Fibroblast of lung (primary cell): ENCODE results near the gene ZNF804B. TPM values are rescaled to one million over a fixed set of nuclear protein-coding genes. Genes with fewer than 3 reads are reported as not detected.

Source experiments
- DNase-seq, 2 donors: peaks; one replicate each; pipeline versions ENCODE4 v3.0.0 to v3.0.0-alpha.2; 2010; ENCODE audit warnings: low read depth in 2 of 2
- H2AFZ ChIP-seq: 2 replicates; pipeline ENCODE4 v1.5.1; 2012; ENCODE audit warnings: low read length, control low read depth, inconsistent platforms
- H3K27ac ChIP-seq: 2 replicates; pipeline ENCODE4 v1.5.1; 2011; ENCODE audit warnings: low read length, control low read depth; ENCODE audit not compliant: insufficient read depth
- H3K27me3 ChIP-seq: 2 replicates; pipeline ENCODE4 v1.5.1; 2011; ENCODE audit warnings: mild to moderate bottlenecking, low read length; ENCODE audit not compliant: control insufficient read depth, insufficient read depth
- H3K36me3 ChIP-seq: 2 replicates; pipeline ENCODE4 v1.5.1; 2011; ENCODE audit warnings: low read length; ENCODE audit not compliant: control insufficient read depth, insufficient read depth
- H3K4me1 ChIP-seq: 2 replicates; pipeline ENCODE4 v1.5.1; 2011; ENCODE audit warnings: low read length; ENCODE audit not compliant: control insufficient read depth, insufficient read depth; ENCODE audit errors: extremely low read depth
- H3K4me2 ChIP-seq: 2 replicates; pipeline ENCODE4 v1.5.1; 2011; ENCODE audit warnings: low read length, control low read depth; ENCODE audit not compliant: insufficient read depth; ENCODE audit errors: extremely low read depth
- H3K4me3 ChIP-seq, 4 experiments: fragments of 200-600 bp in 1 of 4; sonication (generic) in 1 of 4; replicated peaks in 1 of 4; 2 replicates each; pipeline ENCODE4 v1.5.1; 2011 to 2016; ENCODE audit warnings: low read length in 4 of 4, low read depth in 3 of 4, mild to moderate bottlenecking in 3 of 4, control low read depth in 2 of 4, inconsistent platforms in 1 of 4, mixed read lengths in 1 of 4; ENCODE audit not compliant: insufficient read depth in 1 of 4; ENCODE audit errors: control extremely low read depth in 1 of 4
- H3K79me2 ChIP-seq: 2 replicates; pipeline ENCODE4 v1.5.1; 2012; ENCODE audit warnings: mild to moderate bottlenecking, low read length, inconsistent platforms; ENCODE audit not compliant: control insufficient read depth, insufficient read depth
- H3K9ac ChIP-seq: 2 replicates; pipeline ENCODE4 v1.5.1; 2011; ENCODE audit warnings: mild to moderate bottlenecking, low read length, control low read depth; ENCODE audit not compliant: insufficient read depth
- H3K9me3 ChIP-seq: 2 replicates; pipeline ENCODE4 v1.5.1; 2012; ENCODE audit warnings: low read depth, low read length; ENCODE audit not compliant: control insufficient read depth, insufficient read depth
- H4K20me1 ChIP-seq: 2 replicates; pipeline ENCODE4 v1.5.1; 2011; ENCODE audit warnings: low read length; ENCODE audit not compliant: control insufficient read depth, insufficient read depth; ENCODE audit errors: extremely low read depth
- CTCF ChIP-seq, 2 donors: IDR thresholded peaks in 1 of 2; conservative IDR thresholded peaks in 1 of 2; 1 replicate in 1 of 2; 2 replicates in 1 of 2; pipeline ENCODE4 v1.5.1; 2011 to 2012; ENCODE audit warnings: low read length in 2 of 2, control low read depth in 1 of 2, inconsistent platforms in 1 of 2, low read depth in 1 of 2, mild to moderate bottlenecking in 1 of 2
- EZH2 ChIP-seq: IDR thresholded peaks from 2 replicates; pipeline ENCODE4 v1.5.1; 2012; ENCODE audit warnings: low read length, control low read depth, mild to moderate bottlenecking; ENCODE audit errors: missing control alignments
- polyA plus RNA-seq, 2 donors: library from polyadenylated mRNA; depleted of rRNA in 1 of 2; stranded (reverse) in 1 of 2; unstranded in 1 of 2; fragments of >200 nt; gene quantifications; 2 replicates each; pipeline ENCODE4 v1.2.1, GENCODE V29; 2011 to 2012; ENCODE audit warnings: missing spikeins in 1 of 2
- total RNA-seq: library from RNA; depleted of rRNA; stranded (reverse); fragments of >200 nt; gene quantifications from 2 replicates; pipeline ENCODE4 v1.2.1, GENCODE V29; 2014

The ZNF804B gene
- total and polyA plus RNA-seq, 2 donors (not counting 1 experiment from before 2014, with no cell fraction given) = not detected

- no peak for TF ChIP-seq EZH2
- TF ChIP-seq CTCF (conservative IDR thresholded peaks at IDR 0.05 in 1 of 2, IDR thresholded peaks at IDR 0.05 in 1 of 2; ENCODE audit: low read depth in 1 of 2, low read length in 2 of 2) = no peak
- H3K4me3 ChIP-seq = no peak overlapping the region
- H3K9ac ChIP-seq = no peak overlapping the region
- no peaks in the 10 kb centered on the region for H3K9me3 ChIP-seq
- H3K36me3 ChIP-seq = no peaks in the 10 kb centered on the region
- H3K4me1 ChIP-seq = no peaks in the 10 kb centered on the region
- no peak overlapping the region for H3K4me2 ChIP-seq
- H2AFZ ChIP-seq = no peak overlapping the region
- H3K27ac ChIP-seq = no peak overlapping the region
- no peaks in the 10 kb centered on the region for H3K27me3 ChIP-seq
- no peaks in the 10 kb centered on the region for H3K79me2 ChIP-seq
- no peak for DNase-seq
- no peaks in the 10 kb centered on the region for H4K20me1 ChIP-seq
These were observed 11.9 kb downstream of the ZNF804B start for GRCh38 chr7:88771417-88771816.

GRCh38 chr7:88772776-88773175 is 13.3 kb downstream of the ZNF804B start:
- no peak overlapping the region for H3K27ac ChIP-seq
- no peaks in the 10 kb centered on the region for H3K36me3 ChIP-seq
- H3K4me1 ChIP-seq = no peaks in the 10 kb centered on the region
- H3K4me2 ChIP-seq = no peak overlapping the region
- H2AFZ ChIP-seq = no peak overlapping the region
- DNase-seq = no peak
- H3K9me3 ChIP-seq = no peaks in the 10 kb centered on the region
- H4K20me1 ChIP-seq = no peaks in the 10 kb centered on the region
- H3K27me3 ChIP-seq = no peaks in the 10 kb centered on the region
- H3K9ac ChIP-seq = no peak overlapping the region
- no peaks in the 10 kb centered on the region for H3K79me2 ChIP-seq
- TF ChIP-seq EZH2 (no peak), CTCF (conservative IDR thresholded peaks at IDR 0.05 in 1 of 2, IDR thresholded peaks at IDR 0.05 in 1 of 2; ENCODE audit: low read depth in 1 of 2, low read length in 2 of 2) (no peak)
- H3K4me3 ChIP-seq = no peak overlapping the region

- no peak overlapping the region for H3K9ac ChIP-seq
- H3K79me2 ChIP-seq = no peaks in the 10 kb centered on the region
- H3K4me3 ChIP-seq = no peak overlapping the region
- no peaks in the 10 kb centered on the region for H4K20me1 ChIP-seq
- no peaks in the 10 kb centered on the region for H3K27me3 ChIP-seq
- no peaks in the 10 kb centered on the region for H3K4me1 ChIP-seq
- H2AFZ ChIP-seq = no peak overlapping the region
- no peaks in the 10 kb centered on the region for H3K9me3 ChIP-seq
- no peak for DNase-seq
- H3K4me2 ChIP-seq = no peak overlapping the region
- no peak overlapping the region for H3K27ac ChIP-seq
- TF ChIP-seq EZH2 (no peak), CTCF (conservative IDR thresholded peaks at IDR 0.05 in 1 of 2, IDR thresholded peaks at IDR 0.05 in 1 of 2; ENCODE audit: low read depth in 1 of 2, low read length in 2 of 2) (no peak)
- no peaks in the 10 kb centered on the region for H3K36me3 ChIP-seq
These were observed 16.3 kb downstream of the ZNF804B start for GRCh38 chr7:88775838-88776237.
